HepG2 (cell line): ENCODE measurements around the gene FMN2.

Source experiments
- BRCA1 ChIP-seq: sonication (generic); formaldehyde crosslinking; IDR thresholded peaks from 2 replicates; pipeline ENCODE4 v1.4.0; 2020; ENCODE audit warnings: missing genetic modification reagents
- EP300 ChIP-seq, 3 experiments: sonication (generic) in 1 of 3; formaldehyde crosslinking in 1 of 3; IDR thresholded peaks; 2 replicates each; pipeline versions ENCODE4 v1.5.1 to v1.6.1; 2011 to 2020; ENCODE audit warnings: low read depth in 2 of 3, low read length in 2 of 3, borderline replicate concordance in 1 of 3, improper control_type of control experiment in 1 of 3, mild to moderate bottlenecking in 1 of 3, missing genetic modification reagents in 1 of 3, moderate library complexity in 1 of 3
- NR2C2 ChIP-seq: sonication (generic); formaldehyde crosslinking; IDR thresholded peaks from 2 replicates; pipeline ENCODE4 v1.4.0; 2020; ENCODE audit warnings: missing genetic modification reagents, mild to moderate bottlenecking, moderate library complexity, borderline replicate concordance
- PCBP2 ChIP-seq: fragments of 200-400 bp; formaldehyde crosslinking; optimal IDR thresholded peaks from 2 replicates; pipeline ENCODE3; 2018; ENCODE audit warnings: low read length, low read depth; ENCODE audit not compliant: poor library complexity, severe bottlenecking
- PHB2 ChIP-seq: fragments of 450-650 bp; IDR thresholded peaks from 2 replicates; pipeline ENCODE4 v1.6.1; 2018; ENCODE audit not compliant: partially characterized antibody
- ZBTB42 ChIP-seq: sonication (generic); formaldehyde crosslinking; IDR thresholded peaks from 2 replicates; pipeline ENCODE4 v1.5.0; 2020; ENCODE audit warnings: mild to moderate bottlenecking, missing genetic modification reagents
- TF ChIP-seq, protein P1 (sequence below): sonication (generic); formaldehyde crosslinking; IDR thresholded peaks from 2 replicates; pipeline ENCODE4 v1.5.0; 2020; ENCODE audit warnings: mild to moderate bottlenecking, missing genetic modification reagents, moderate library complexity
- TF ChIP-seq, protein P2 (sequence below): sonication (generic); formaldehyde crosslinking; IDR thresholded peaks from 2 replicates; pipeline ENCODE4 v1.9.0; 2021; ENCODE audit warnings: missing genetic modification reagents, borderline replicate concordance

DNA sequence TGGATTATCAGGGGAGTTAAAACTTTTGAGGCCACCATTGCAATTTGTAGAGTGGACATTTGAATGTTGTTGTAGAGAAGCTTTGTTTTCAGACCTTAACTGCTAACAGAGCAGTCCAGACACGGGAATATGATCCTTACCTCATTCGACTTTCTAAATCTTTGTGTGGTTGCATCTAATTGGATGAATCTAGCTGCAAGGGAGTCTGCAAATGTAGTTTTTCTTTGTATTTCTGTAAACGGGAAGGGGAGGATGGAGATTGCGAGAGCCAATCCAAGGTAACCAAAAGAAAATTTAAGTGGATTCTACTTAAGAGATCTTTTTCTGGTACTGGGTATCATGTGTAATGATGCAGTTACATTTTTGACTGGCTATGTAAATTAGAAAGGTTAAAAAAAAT is 110.2 kb downstream of the FMN2 start:
- TF ChIP-seq EP300 (IDR thresholded peaks at IDR 0.05; ENCODE audit: low read depth in 2 of 2, low read length in 2 of 2) (no peak), EP300 (CRISPR knock-in tag; IDR thresholded peaks at IDR 0.05; ENCODE audit: borderline replicate concordance) (no peak), ZBTB42 (CRISPR knock-in tag) (no peak), NR2C2 (CRISPR knock-in tag) (no peak), PHB2 (no peak), PCBP2 (no peak), BRCA1 (CRISPR knock-in tag) (no peak)
- TF ChIP-seq, protein P1, sequence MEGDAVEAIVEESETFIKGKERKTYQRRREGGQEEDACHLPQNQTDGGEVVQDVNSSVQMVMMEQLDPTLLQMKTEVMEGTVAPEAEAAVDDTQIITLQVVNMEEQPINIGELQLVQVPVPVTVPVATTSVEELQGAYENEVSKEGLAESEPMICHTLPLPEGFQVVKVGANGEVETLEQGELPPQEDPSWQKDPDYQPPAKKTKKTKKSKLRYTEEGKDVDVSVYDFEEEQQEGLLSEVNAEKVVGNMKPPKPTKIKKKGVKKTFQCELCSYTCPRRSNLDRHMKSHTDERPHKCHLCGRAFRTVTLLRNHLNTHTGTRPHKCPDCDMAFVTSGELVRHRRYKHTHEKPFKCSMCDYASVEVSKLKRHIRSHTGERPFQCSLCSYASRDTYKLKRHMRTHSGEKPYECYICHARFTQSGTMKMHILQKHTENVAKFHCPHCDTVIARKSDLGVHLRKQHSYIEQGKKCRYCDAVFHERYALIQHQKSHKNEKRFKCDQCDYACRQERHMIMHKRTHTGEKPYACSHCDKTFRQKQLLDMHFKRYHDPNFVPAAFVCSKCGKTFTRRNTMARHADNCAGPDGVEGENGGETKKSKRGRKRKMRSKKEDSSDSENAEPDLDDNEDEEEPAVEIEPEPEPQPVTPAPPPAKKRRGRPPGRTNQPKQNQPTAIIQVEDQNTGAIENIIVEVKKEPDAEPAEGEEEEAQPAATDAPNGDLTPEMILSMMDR (CRISPR knock-in tag), result no peak
- TF ChIP-seq, protein P2, sequence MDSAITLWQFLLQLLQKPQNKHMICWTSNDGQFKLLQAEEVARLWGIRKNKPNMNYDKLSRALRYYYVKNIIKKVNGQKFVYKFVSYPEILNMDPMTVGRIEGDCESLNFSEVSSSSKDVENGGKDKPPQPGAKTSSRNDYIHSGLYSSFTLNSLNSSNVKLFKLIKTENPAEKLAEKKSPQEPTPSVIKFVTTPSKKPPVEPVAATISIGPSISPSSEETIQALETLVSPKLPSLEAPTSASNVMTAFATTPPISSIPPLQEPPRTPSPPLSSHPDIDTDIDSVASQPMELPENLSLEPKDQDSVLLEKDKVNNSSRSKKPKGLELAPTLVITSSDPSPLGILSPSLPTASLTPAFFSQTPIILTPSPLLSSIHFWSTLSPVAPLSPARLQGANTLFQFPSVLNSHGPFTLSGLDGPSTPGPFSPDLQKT (CRISPR knock-in tag), result no peak
